Lower lobe of right lung (tissue), 2 donors: ENCODE results near the gene SLC25A42. TPM values are rescaled to one million over a fixed set of nuclear protein-coding genes. Genes with fewer than 3 reads are reported as not detected.
A peak's percentile ranks its signal among the peaks of the same experiment; 100 is the strongest.

ENCODE experiments used
- ATAC-seq, 2 donors: fragments of 200-7000 bp; cut with Tn5 transposase; one replicate each; pipeline ENCODE4 v1.9.1; 2020 to 2022; ENCODE audit warnings: mild to moderate bottlenecking in 2 of 2, moderate library complexity in 2 of 2
- DNase-seq: peaks from one replicate; pipeline ENCODE4 v3.0.0-alpha.2; 2020
- H3K27ac ChIP-seq: fragments of 200-600 bp; one replicate; pipeline ENCODE4 v1.8.0; 2022
- H3K27me3 ChIP-seq: fragments of 200-600 bp; one replicate; pipeline ENCODE4 v1.8.0; 2022; ENCODE audit warnings: low read depth
- H3K36me3 ChIP-seq: fragments of 200-600 bp; one replicate; pipeline ENCODE4 v1.8.0; 2022; ENCODE audit warnings: mild to moderate bottlenecking
- H3K4me1 ChIP-seq: fragments of 200-600 bp; one replicate; pipeline ENCODE4 v1.8.0; 2022
- H3K4me3 ChIP-seq: fragments of 200-600 bp; one replicate; pipeline ENCODE4 v1.8.0; 2022; ENCODE audit warnings: mild to moderate bottlenecking
- H3K9me3 ChIP-seq: fragments of 200-600 bp; one replicate; pipeline ENCODE4 v1.8.0; 2022
- CTCF ChIP-seq: fragments of 200-600 bp; IDR thresholded peaks from one replicate; pipeline ENCODE4 v1.8.0; 2022; ENCODE audit warnings: antibody characterized with exemption, mild to moderate bottlenecking
- intact Hi-C: fragments of 100-400 bp; cut with DNase I; formaldehyde crosslinking; loops from one replicate; pipeline ENCODE4 v1.11.0; 2022
- total RNA-seq: library from RNA; stranded (reverse); fragmentation: NEBNext Ultra II Directional; extraction: Animal tissue kit (Norgen Biotek cat#: 25700); gene quantifications from one replicate; pipeline ENCODE4 v1.2.1, GENCODE V29; 2021
- donor health status: DM: no; HTN: yes; CAD: no; lungs with severe emphysema.

Gene SLC25A42
- total RNA-seq, 1 donor from 2014 or later: 16.3 TPM

GRCh38 chr19:19026299-19026971 is 37.4 kb upstream of the SLC25A42 start:
- no peak for DNase-seq
- no peak overlapping the region for H3K27ac ChIP-seq

GRCh38 chr19:19027228-19027627 is 36.6 kb upstream of the SLC25A42 start:
- Histone ChIP-seq H3K27ac (no peak overlapping the region), H3K36me3 (peaks cover 88% of the 10 kb centered on the region), H3K9me3 (no peaks in the 10 kb centered on the region), H3K4me1 (peaks cover 7% of the 10 kb centered on the region), H3K4me3 (no peak overlapping the region), H3K27me3 (no peaks in the 10 kb centered on the region)
- no peak for TF ChIP-seq CTCF
- ATAC-seq (no peak), DNase-seq (no peak)
- intact Hi-C loops: no loop called here

More at GRCh38 chr19:19026299-19026971, 37.4 kb upstream of the SLC25A42 start:
- TF ChIP-seq CTCF: no peak
- peaks cover 2% of the 10 kb centered on the region for H3K4me1 ChIP-seq
- no peaks in the 10 kb centered on the region for H3K27me3 ChIP-seq
- no peaks in the 10 kb centered on the region for H3K9me3 ChIP-seq
- intact Hi-C loops: no loop called here
- ATAC-seq: peak; percentile 68 to 85
- H3K36me3 ChIP-seq: peaks cover 93% of the 10 kb centered on the region
- H3K4me3 ChIP-seq: no peak overlapping the region

GRCh38 chr19:19028526-19028925 is 35.3 kb upstream of the SLC25A42 start:
- DNase-seq (no peak), ATAC-seq (no peak)
- Histone ChIP-seq H3K27ac (no peak overlapping the region), H3K4me3 (no peak overlapping the region), H3K9me3 (no peaks in the 10 kb centered on the region), H3K36me3 (peaks cover 75% of the 10 kb centered on the region), H3K27me3 (no peaks in the 10 kb centered on the region), H3K4me1 (peaks cover 13% of the 10 kb centered on the region)
- intact Hi-C loops: no loop called here
- no peak for TF ChIP-seq CTCF

DNA sequence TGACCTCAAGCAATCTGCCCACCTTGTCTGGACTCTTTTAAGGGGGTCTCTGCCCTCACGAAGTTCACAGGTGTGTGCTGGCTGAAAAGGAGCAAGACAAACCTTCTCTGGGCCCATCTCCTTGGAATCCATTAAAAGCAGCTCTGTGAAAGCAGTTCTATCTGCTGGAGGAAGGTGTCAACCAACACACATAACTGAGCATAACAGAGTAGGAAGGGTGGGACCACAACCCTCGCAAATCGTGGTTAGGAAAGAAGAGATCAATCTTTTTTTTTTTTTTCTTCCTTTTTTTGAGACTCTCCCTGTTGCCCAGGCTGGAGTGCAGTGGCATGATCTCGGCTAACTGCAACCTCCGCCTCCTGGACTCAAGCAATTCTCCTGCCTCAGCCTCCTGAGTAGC is 31.9 kb upstream of the SLC25A42 start:
- Histone ChIP-seq H3K36me3 (peaks cover 41% of the 10 kb centered on the region), H3K9me3 (no peaks in the 10 kb centered on the region), H3K27me3 (no peaks in the 10 kb centered on the region), H3K4me3 (peak overlapping the region; percentile 73), H3K4me1 (peaks cover 27% of the 10 kb centered on the region), H3K27ac (peak overlapping the region; percentile 97)
- intact Hi-C loops: no loop called here
- DNase-seq: no peak
- TF ChIP-seq CTCF: no peak
- ATAC-seq: no peak

GRCh38 chr19:19032420-19033175 is 31.2 kb upstream of the SLC25A42 start:
- intact Hi-C loops: no loop called here
- peak; percentile 63 to 75 for ATAC-seq
- Histone ChIP-seq H3K4me3 (peak overlapping the region; percentile 73), H3K9me3 (no peaks in the 10 kb centered on the region), H3K27me3 (no peaks in the 10 kb centered on the region), H3K36me3 (peaks cover 34% of the 10 kb centered on the region), H3K4me1 (peaks cover 27% of the 10 kb centered on the region), H3K27ac (peak overlapping the region; percentile 97)
- no peak for TF ChIP-seq CTCF
- DNase-seq: peak; percentile 89
